Heart left ventricle (tissue), 13 donors: ENCODE measurements around the gene CNFN.
"Not testable (repeated sequence)": the region's sequence is repeated elsewhere in the genome, so short reads cannot be mapped to it uniquely, and the experiment has no call there.

Experiments
- CTCF ChIP-seq, 12 donors: fragments of 200-600 bp; sonication (generic) in 4 of 12; IDR thresholded peaks; one replicate each; pipeline versions ENCODE4 v1.5.0 to v1.8.0; 2018 to 2022; ENCODE audit warnings: antibody characterized with exemption in 12 of 12, mild to moderate bottlenecking in 5 of 12
- POLR2A ChIP-seq, 2 donors: fragments of 450-650 bp; IDR thresholded peaks; one replicate each; pipeline ENCODE4 v1.6.1; 2017; ENCODE audit warnings: antibody characterized with exemption in 2 of 2, mild to moderate bottlenecking in 2 of 2, moderate library complexity in 2 of 2
- donor health status: ischemic (EF 13 %, LVEDD 7.1; RV severe dilation, severe dysfunction).
- donor health status: DM: no; HTN: yes; CAD: no.
- donor health status: DM: no; HTN: no; CAD: no.
- donor health status: ischemic (EF 25% LVEDD 6.9; RV normal size, moderate dysfunction).
- donor health status: ischemic (EF 25% LVEDD 5.7; RV mildly dilated, moderate dysfunction).
- donor health status: ischemic (EF 35%, LVEDD 5.7; RV mildly dilated, moderate dysfunction).
- donor health status: nonischemic (EF 11% LVEDD 7.7; RV severe dilation, severe dysfunction).
- donor health status: DM: yes; HTN: yes; CAD: no.
- donor health status: PGD.
- donor health status: ischemic (EF 29% LVEDD 5.4; RV normal size, mild dysfunction).
- donor health status: nonischemic (EF 23%, LVEDD 6.1; RV moderate dilation, normal function).

GRCh38 chr19:42339126-42339860, 50.8 kb downstream of the CNFN start:
- not testable (repeated sequence) for TF ChIP-seq CTCF, POLR2A (IDR thresholded peaks at IDR 0.05)
